ENCODE measurements around the gene KIZ.

Gene KIZ

DNA sequence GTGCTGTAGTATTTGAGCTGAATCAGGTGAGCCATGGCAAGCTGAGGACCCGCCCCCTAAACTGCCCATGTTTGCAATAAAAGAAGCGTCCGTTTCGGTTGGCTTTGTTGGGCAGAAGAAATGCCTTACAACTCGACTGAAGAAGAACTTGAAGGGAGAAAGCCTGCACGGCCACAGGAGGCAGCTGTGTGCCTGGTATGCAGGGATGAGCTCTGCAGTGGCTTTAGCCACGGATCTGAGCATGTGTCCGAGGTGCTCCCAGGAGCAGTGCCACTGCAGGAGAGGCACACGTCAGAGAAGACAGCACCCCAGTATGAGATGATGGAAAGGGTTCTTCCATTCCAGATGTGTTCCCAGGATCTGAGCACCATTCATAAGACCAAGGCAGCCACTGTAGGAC lies 23.5 kb downstream of the KIZ start:
- no peaks in the 10 kb centered on the region for H3K4me1 ChIP-seq (ENCODE audit: control extremely low read depth in 1 of 4, control insufficient read depth in 4 of 4, insufficient read depth in 4 of 4, low read length in 3 of 4)
- WGBS (ENCODE audit: insufficient coverage) = 97% methylated on average over 8 of the region's 9 CpGs
- H3K4me3 ChIP-seq (ENCODE audit: control insufficient read depth in 1 of 7, extremely low read depth in 1 of 7, insufficient read depth in 4 of 7, low read depth in 2 of 7, low read length in 6 of 7) = no peak overlapping the region
- DNase-seq = no peak
- CTCF ChIA-PET = no interaction called here
- H3K27ac ChIP-seq (ENCODE audit: insufficient read depth in 1 of 2, low read depth in 1 of 2, low read length in 2 of 2, poor library complexity in 1 of 2, severe bottlenecking in 2 of 2) = no peak overlapping the region
- H3K9me3 ChIP-seq (ENCODE audit: control extremely low read depth in 1 of 5, control insufficient read depth in 4 of 5, insufficient read depth in 2 of 5, low read depth in 1 of 5, low read length in 4 of 5) = no peaks in the 10 kb centered on the region
- POLR2A ChIA-PET = no interaction called here
- H3K36me3 ChIP-seq (ENCODE audit: control insufficient read depth in 4 of 4, insufficient read depth in 4 of 4, low read length in 3 of 4) = peaks cover 0 to 11% (median 1%) of the 10 kb centered on the region in 4 experiments
- no peaks in the 10 kb centered on the region for H3K27me3 ChIP-seq (replicated peaks in 2 of 5; ENCODE audit: control insufficient read depth in 4 of 5, insufficient read depth in 5 of 5, low read length in 4 of 5)

DNA sequence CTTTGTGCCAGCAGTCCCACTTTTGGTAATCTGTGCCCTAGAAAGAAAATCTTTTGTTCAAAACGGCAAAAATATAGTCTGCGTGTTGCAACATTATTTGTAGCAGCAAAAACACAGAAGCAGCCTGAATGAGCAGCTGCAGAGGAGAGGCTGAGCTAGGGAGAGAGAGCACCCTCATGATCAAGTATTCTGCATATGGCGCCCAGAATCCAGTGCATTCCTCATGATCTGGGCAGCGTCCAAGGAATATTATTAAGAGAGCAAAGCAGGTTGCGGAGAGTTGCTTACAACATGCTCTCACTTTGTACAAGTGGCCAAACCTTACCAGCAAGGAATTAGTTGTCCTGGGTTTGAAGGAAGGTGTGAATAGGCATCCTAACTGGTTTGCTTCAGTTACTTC lies 25.9 kb downstream of the KIZ start:
- Histone ChIP-seq H3K4me1 (ENCODE audit: control extremely low read depth in 1 of 4, control insufficient read depth in 4 of 4, insufficient read depth in 4 of 4, low read length in 3 of 4) (no peaks in the 10 kb centered on the region), H3K9me3 (ENCODE audit: control extremely low read depth in 1 of 5, control insufficient read depth in 4 of 5, insufficient read depth in 2 of 5, low read depth in 1 of 5, low read length in 4 of 5) (no peaks in the 10 kb centered on the region), H3K27ac (ENCODE audit: insufficient read depth in 1 of 2, low read depth in 1 of 2, low read length in 2 of 2, poor library complexity in 1 of 2, severe bottlenecking in 2 of 2) (no peak overlapping the region), H3K27me3 (replicated peaks in 2 of 5; ENCODE audit: control insufficient read depth in 4 of 5, insufficient read depth in 5 of 5, low read length in 4 of 5) (no peaks in the 10 kb centered on the region), H3K36me3 (ENCODE audit: control insufficient read depth in 4 of 4, insufficient read depth in 4 of 4, low read length in 3 of 4) (peaks cover 0 to 11% (median 1%) of the 10 kb centered on the region in 4 experiments), H3K4me3 (ENCODE audit: control insufficient read depth in 1 of 7, extremely low read depth in 1 of 7, insufficient read depth in 4 of 7, low read depth in 2 of 7, low read length in 6 of 7) (no peak overlapping the region)
- no peak for DNase-seq
- WGBS (ENCODE audit: insufficient coverage) = 85% methylated on average over 4 of the region's 5 CpGs
- POLR2A ChIA-PET = no interaction called here
- CTCF ChIA-PET = no interaction called here

DNA sequence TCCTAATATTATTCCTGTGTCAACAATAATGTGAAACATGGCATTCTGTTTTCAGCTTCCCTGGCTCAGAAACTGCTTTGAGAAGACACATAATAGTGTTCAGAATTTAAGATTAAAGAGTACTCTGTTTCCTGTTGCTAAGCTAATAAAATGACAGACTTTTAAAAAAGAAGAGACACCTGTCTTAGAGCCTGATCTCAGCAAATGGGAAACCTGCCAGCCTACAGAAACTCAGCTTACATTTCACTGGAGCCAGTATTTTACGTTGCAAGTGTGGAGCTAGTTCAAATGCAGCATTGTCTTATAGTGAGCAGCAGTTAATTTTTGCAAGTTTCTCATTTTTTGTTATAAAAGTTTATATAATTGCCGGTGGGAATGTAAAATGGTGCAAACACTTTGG lies 28.8 kb downstream of the KIZ start:
- Histone ChIP-seq H3K4me1 (ENCODE audit: control extremely low read depth in 1 of 4, control insufficient read depth in 4 of 4, insufficient read depth in 4 of 4, low read length in 3 of 4) (no peaks in the 10 kb centered on the region), H3K27me3 (replicated peaks in 2 of 5; ENCODE audit: control insufficient read depth in 4 of 5, insufficient read depth in 5 of 5, low read length in 4 of 5) (no peaks in the 10 kb centered on the region), H3K4me3 (ENCODE audit: control insufficient read depth in 1 of 7, extremely low read depth in 1 of 7, insufficient read depth in 4 of 7, low read depth in 2 of 7, low read length in 6 of 7) (no peak overlapping the region), H3K27ac (ENCODE audit: insufficient read depth in 1 of 2, low read depth in 1 of 2, low read length in 2 of 2, poor library complexity in 1 of 2, severe bottlenecking in 2 of 2) (no peak overlapping the region), H3K9me3 (ENCODE audit: control extremely low read depth in 1 of 5, control insufficient read depth in 4 of 5, insufficient read depth in 2 of 5, low read depth in 1 of 5, low read length in 4 of 5) (no peaks in the 10 kb centered on the region), H3K36me3 (ENCODE audit: control insufficient read depth in 4 of 4, insufficient read depth in 4 of 4, low read length in 3 of 4) (peaks cover 0 to 3% (median 0%) of the 10 kb centered on the region in 4 experiments)
- ChIA-PET CTCF (no interaction called here), POLR2A (no interaction called here)
- no peak for DNase-seq
- 50% methylated on average over 2 of the region's 2 CpGs for WGBS (ENCODE audit: insufficient coverage)

DNA sequence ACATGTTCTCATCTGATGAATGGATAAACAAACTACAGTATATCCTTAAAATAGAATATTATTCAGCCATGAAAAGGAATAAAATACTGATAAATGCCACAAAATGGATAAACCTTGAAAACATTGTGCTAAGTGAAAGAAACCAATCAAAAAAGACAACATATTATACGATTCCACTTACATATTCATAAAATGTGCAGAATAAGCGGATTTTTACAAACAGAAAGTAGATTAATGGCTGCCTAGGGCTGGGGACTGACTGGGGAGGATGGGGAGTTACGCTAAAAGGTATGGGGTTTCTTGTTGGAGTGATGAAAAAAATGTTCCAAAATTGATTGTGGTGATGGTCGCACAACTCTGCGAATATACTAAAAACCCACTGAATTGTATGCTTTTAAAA lies 29.4 kb downstream of the KIZ start:
- no peak overlapping the region for H3K4me3 ChIP-seq (ENCODE audit: control insufficient read depth in 1 of 7, extremely low read depth in 1 of 7, insufficient read depth in 4 of 7, low read depth in 2 of 7, low read length in 6 of 7)
- CTCF ChIA-PET = no interaction called here

DNA sequence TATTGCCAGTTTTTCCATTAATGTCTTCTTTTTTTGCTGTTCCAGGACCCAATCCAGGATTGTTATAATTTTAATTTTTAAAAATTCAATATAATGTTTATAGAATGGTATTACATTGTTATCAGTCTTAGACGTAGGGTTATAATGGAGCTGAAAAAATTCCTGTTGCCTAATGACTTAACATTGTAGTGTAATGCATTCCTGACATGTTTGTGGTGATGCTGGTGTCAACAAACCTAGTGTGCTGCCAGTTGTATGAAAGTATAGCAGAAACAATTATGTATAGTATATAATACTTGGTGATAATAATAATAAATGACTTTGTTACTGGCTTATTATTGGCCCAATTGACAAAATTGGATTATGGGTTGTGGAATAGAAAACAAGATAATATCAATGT lies 30.4 kb downstream of the KIZ start:
- ChIA-PET POLR2A (no interaction called here), CTCF (interaction anchor here (0.5 kb wide), 1 partner anchor 22 kb away, joined by 4 read pairs; no protein-coding TSS in a partner anchor)
- H3K4me1 ChIP-seq (ENCODE audit: control extremely low read depth in 1 of 4, control insufficient read depth in 4 of 4, insufficient read depth in 4 of 4, low read length in 3 of 4) = no peaks in the 10 kb centered on the region
- peaks cover 0 to 4% (median under 1%) of the 10 kb centered on the region in 4 experiments for H3K36me3 ChIP-seq (ENCODE audit: control insufficient read depth in 4 of 4, insufficient read depth in 4 of 4, low read length in 3 of 4)
- H3K4me3 ChIP-seq (ENCODE audit: control insufficient read depth in 1 of 7, extremely low read depth in 1 of 7, insufficient read depth in 4 of 7, low read depth in 2 of 7, low read length in 6 of 7) = no peak overlapping the region
- no peak overlapping the region for H3K27ac ChIP-seq (ENCODE audit: insufficient read depth in 1 of 2, low read depth in 1 of 2, low read length in 2 of 2, poor library complexity in 1 of 2, severe bottlenecking in 2 of 2)
- no peaks in the 10 kb centered on the region for H3K27me3 ChIP-seq (replicated peaks in 2 of 5; ENCODE audit: control insufficient read depth in 4 of 5, insufficient read depth in 5 of 5, low read length in 4 of 5)
- peaks cover 0 to 6% (median 0%) of the 10 kb centered on the region in 5 experiments for H3K9me3 ChIP-seq (ENCODE audit: control extremely low read depth in 1 of 5, control insufficient read depth in 4 of 5, insufficient read depth in 2 of 5, low read depth in 1 of 5, low read length in 4 of 5)
- WGBS (ENCODE audit: insufficient coverage) = no CpG with 5 or more reads among the region's 1 CpG
- no peak for DNase-seq

More for the DNA sequence above, 29.4 kb downstream of the KIZ start:
- peaks cover 0 to 4% (median 0%) of the 10 kb centered on the region in 4 experiments for H3K36me3 ChIP-seq (ENCODE audit: control insufficient read depth in 4 of 4, insufficient read depth in 4 of 4, low read length in 3 of 4)
- no peaks in the 10 kb centered on the region for H3K4me1 ChIP-seq (ENCODE audit: control extremely low read depth in 1 of 4, control insufficient read depth in 4 of 4, insufficient read depth in 4 of 4, low read length in 3 of 4)
- DNase-seq = no peak
- 100% methylated on average over 3 of the region's 5 CpGs for WGBS (ENCODE audit: insufficient coverage)
- no peaks in the 10 kb centered on the region for H3K27me3 ChIP-seq (replicated peaks in 2 of 5; ENCODE audit: control insufficient read depth in 4 of 5, insufficient read depth in 5 of 5, low read length in 4 of 5)
- H3K27ac ChIP-seq (ENCODE audit: insufficient read depth in 1 of 2, low read depth in 1 of 2, low read length in 2 of 2, poor library complexity in 1 of 2, severe bottlenecking in 2 of 2) = no peak overlapping the region
- H3K9me3 ChIP-seq (ENCODE audit: control extremely low read depth in 1 of 5, control insufficient read depth in 4 of 5, insufficient read depth in 2 of 5, low read depth in 1 of 5, low read length in 4 of 5) = peaks cover 0 to 6% (median 0%) of the 10 kb centered on the region in 5 experiments
- POLR2A ChIA-PET = no interaction called here

DNA sequence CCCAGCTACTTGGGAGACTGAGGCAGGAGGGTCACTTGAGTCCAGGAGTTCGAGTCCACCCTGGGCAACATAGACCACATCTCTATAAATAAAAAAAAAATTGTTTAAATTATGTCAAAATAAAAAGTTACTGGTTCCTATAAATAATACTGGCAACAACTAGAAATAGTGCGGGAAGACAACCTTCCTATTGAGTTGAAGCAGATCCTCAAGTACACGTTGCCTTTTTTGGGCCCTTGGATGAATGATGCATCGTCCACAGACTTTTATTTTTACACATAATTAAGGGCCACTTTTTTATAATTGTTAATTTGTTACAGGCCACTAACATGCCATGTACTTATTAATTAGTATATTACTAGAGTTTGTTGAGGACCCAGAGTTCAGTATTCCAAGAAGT lies 31.1 kb downstream of the KIZ start:
- ChIA-PET POLR2A (no interaction called here), CTCF (no interaction called here)
- no peak for DNase-seq
- Histone ChIP-seq H3K27ac (ENCODE audit: insufficient read depth in 1 of 2, low read depth in 1 of 2, low read length in 2 of 2, poor library complexity in 1 of 2, severe bottlenecking in 2 of 2) (no peak overlapping the region), H3K27me3 (replicated peaks in 2 of 5; ENCODE audit: control insufficient read depth in 4 of 5, insufficient read depth in 5 of 5, low read length in 4 of 5) (no peaks in the 10 kb centered on the region), H3K9me3 (ENCODE audit: control extremely low read depth in 1 of 5, control insufficient read depth in 4 of 5, insufficient read depth in 2 of 5, low read depth in 1 of 5, low read length in 4 of 5) (peaks cover 0 to 6% (median 0%) of the 10 kb centered on the region in 5 experiments), H3K36me3 (ENCODE audit: control insufficient read depth in 4 of 4, insufficient read depth in 4 of 4, low read length in 3 of 4) (peaks cover 0 to 8% (median 4%) of the 10 kb centered on the region in 4 experiments), H3K4me3 (ENCODE audit: control insufficient read depth in 1 of 7, extremely low read depth in 1 of 7, insufficient read depth in 4 of 7, low read depth in 2 of 7, low read length in 6 of 7) (no peak overlapping the region), H3K4me1 (ENCODE audit: control extremely low read depth in 1 of 4, control insufficient read depth in 4 of 4, insufficient read depth in 4 of 4, low read length in 3 of 4) (no peaks in the 10 kb centered on the region)
- 94% methylated on average over 2 of the region's 4 CpGs for WGBS (ENCODE audit: insufficient coverage)

DNA sequence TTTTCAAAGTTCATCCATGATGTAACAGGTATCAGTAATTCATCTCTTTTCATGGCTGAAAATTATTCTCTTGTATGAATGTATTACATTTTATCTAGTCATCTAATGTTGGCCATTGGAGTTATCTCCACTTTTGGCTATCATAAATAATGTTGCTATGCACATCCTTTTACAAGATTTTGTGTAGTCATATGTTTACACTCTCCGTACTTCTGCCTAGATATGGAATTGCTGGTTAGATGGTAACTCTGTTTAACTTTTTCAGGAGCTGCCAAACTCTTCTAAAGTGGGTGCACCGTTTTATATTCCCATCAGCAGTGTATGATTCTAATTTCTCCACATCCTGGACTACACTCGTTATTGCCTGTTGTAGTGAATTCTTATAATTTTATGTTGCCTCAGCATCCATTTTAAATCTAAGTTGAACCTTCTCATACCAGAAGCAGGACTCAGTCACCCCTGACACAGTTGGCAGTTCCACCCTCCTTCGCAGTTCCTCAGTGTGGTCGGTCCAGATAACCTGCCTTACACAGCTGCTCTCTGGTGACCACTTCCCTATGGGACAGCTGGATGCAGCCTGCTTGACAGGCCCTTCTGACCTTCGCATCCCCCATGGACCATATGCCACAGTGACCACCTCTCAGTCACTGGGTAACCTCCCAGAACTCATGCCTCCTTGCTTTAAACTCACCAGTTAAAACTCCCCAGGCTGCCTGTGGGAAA lies 33.9 kb downstream of the KIZ start:
- Histone ChIP-seq H3K9me3 (ENCODE audit: control extremely low read depth in 1 of 5, control insufficient read depth in 4 of 5, insufficient read depth in 2 of 5, low read depth in 1 of 5, low read length in 4 of 5) (peaks cover 0 to 6% (median 0%) of the 10 kb centered on the region in 5 experiments), H3K27ac (ENCODE audit: insufficient read depth in 1 of 2, low read depth in 1 of 2, low read length in 2 of 2, poor library complexity in 1 of 2, severe bottlenecking in 2 of 2) (no peak overlapping the region), H3K36me3 (ENCODE audit: control insufficient read depth in 4 of 4, insufficient read depth in 4 of 4, low read length in 3 of 4) (peaks cover 0 to 11% (median 5%) of the 10 kb centered on the region in 4 experiments), H3K27me3 (replicated peaks in 2 of 5; ENCODE audit: control insufficient read depth in 4 of 5, insufficient read depth in 5 of 5, low read length in 4 of 5) (no peaks in the 10 kb centered on the region), H3K4me3 (ENCODE audit: control insufficient read depth in 1 of 7, extremely low read depth in 1 of 7, insufficient read depth in 4 of 7, low read depth in 2 of 7, low read length in 6 of 7) (no peak overlapping the region), H3K4me1 (ENCODE audit: control extremely low read depth in 1 of 4, control insufficient read depth in 4 of 4, insufficient read depth in 4 of 4, low read length in 3 of 4) (no peaks in the 10 kb centered on the region)
- CTCF ChIA-PET = no interaction called here
- DNase-seq = peak in 1 of 3 donors; percentile 20
- POLR2A ChIA-PET = no interaction called here
- WGBS (ENCODE audit: insufficient coverage) = 93% methylated on average over 4 of the region's 6 CpGs

Measured in common myeloid progenitor, CD34-positive (primary cell).